Peyer's patch (tissue), 4 donors: ENCODE measurements around the gene MYMK. TPM values are rescaled to one million over a fixed set of nuclear protein-coding genes. Genes with fewer than 3 reads are reported as not detected.

ENCODE experiments used
- DNase-seq, 3 donors: peaks; one replicate each; pipeline ENCODE4 v3.0.0-alpha.2; 2017 to 2019
- H3K27ac ChIP-seq, 4 donors: fragments of 200-600 bp; sonication (generic); one replicate each; pipeline ENCODE4 v1.5.1; 2016 to 2019
- H3K27me3 ChIP-seq, 2 donors: fragments of 200-600 bp; sonication (generic); one replicate each; pipeline ENCODE4 v1.5.1; 2019
- H3K36me3 ChIP-seq, 3 donors: fragments of 200-600 bp; sonication (generic); one replicate each; pipeline ENCODE4 v1.5.1; 2016 to 2019
- H3K4me1 ChIP-seq, 4 donors: fragments of 200-600 bp; sonication (generic); one replicate each; pipeline ENCODE4 v1.5.1; 2016 to 2019
- H3K4me3 ChIP-seq, 4 donors: fragments of 200-600 bp; sonication (generic); 1 replicate in 3 of 4; 2 replicates in 1 of 4; pipeline ENCODE4 v1.5.1; 2016 to 2019; ENCODE audit warnings: mild to moderate bottlenecking in 1 of 4
- H3K9me3 ChIP-seq, 4 donors: fragments of 200-600 bp; sonication (generic); one replicate each; pipeline ENCODE4 v1.5.1; 2016 to 2019; ENCODE audit warnings: mild to moderate bottlenecking in 1 of 4
- CTCF ChIP-seq, 6 experiments: fragments of 450-650 bp in 4 of 6; fragments of 200-600 bp in 2 of 6; sonication (generic) in 1 of 6; IDR thresholded peaks; one replicate each; pipeline ENCODE4 v1.5.1; 2017 to 2019; ENCODE audit warnings: antibody characterized with exemption in 6 of 6, mild to moderate bottlenecking in 3 of 6, moderate library complexity in 1 of 6
- POLR2A ChIP-seq, 2 donors: fragments of 450-650 bp; IDR thresholded peaks; one replicate each; pipeline ENCODE4 v1.5.1; 2017; ENCODE audit warnings: antibody characterized with exemption in 2 of 2, mild to moderate bottlenecking in 2 of 2, moderate library complexity in 2 of 2
- total RNA-seq, 4 donors: library from RNA; depleted of rRNA; stranded (reverse); fragments of >200 nt; gene quantifications; one replicate each; pipeline ENCODE4 v1.1.0, GENCODE V29; 2016

The MYMK gene
- total RNA-seq, 4 donors from 2014 or later, result not detected

DNA sequence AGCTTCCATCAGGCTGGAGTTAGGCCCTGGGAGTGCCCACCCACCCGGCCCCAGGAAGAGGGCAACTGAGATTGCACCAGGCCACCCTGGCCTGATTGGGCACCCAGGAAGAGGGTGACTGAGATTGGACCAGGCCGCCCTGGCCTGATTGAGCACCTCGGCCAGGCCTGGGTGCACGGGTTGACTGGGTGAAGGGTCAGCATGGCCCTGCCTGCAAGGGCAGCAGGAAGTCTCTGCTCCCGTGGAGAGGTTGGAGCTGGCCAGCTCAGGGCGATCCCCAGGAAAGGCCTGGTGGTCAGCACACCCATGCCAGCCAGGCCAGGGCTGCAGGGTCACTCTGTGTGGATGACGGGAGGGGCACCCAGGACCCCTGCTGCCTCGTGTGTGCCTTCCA lies 21.5 kb upstream of the MYMK start:
- TF ChIP-seq CTCF (IDR thresholded peaks at IDR 0.05), result no peak
- no peak for TF ChIP-seq POLR2A (IDR thresholded peaks at IDR 0.05)
- H3K27ac ChIP-seq, result no peak overlapping the region
- DNase-seq, result no peak
- H3K4me3 ChIP-seq, result no peak overlapping the region
- H3K9me3 ChIP-seq, result no peaks in the 10 kb centered on the region
- H3K36me3 ChIP-seq, result no peaks in the 10 kb centered on the region
- H3K4me1 ChIP-seq, result no peaks in the 10 kb centered on the region
- no peaks in the 10 kb centered on the region for H3K27me3 ChIP-seq

DNA sequence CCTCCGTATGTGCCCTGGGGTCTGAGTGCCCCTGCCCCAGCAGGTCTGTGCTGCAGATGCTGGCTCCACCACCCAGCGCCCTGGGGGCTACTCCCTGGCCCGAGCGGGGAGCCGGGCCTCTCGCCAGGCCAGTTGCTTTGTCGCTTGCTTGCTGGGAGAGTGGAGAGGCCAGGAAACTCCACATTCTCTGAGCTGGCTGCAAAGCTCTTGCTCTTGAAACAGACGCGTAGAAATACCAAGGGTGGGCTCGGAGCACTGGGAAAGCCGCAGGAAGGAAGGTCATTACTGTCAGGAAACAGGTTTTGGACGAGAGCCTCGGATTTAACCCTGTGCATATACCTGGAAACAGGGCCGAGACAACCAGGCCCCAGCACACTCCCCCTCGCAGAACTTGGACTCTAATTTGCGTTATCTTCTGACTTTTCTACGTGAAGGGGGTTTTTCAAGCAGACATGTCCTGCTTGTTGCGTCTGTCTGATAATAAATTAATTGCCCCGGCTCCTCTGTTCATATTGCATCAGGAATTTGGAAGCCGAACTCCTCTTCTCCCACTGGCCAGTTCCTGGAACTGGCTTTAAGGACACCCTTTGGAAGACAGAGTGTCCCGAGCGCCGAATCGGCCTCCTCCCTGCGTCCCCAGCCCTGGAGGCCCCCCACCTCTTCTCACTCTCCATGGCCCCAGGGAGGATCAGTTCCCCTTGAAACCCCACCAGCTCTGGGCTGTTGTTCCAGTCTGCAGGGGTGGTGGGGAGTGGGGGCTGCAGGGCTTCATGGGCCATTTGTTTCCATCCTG lies 20.9 kb upstream of the MYMK start:
- no peaks in the 10 kb centered on the region for H3K36me3 ChIP-seq
- H3K27ac ChIP-seq, result peak overlapping the region in 2 of 4 donors; percentile 31 to 52
- TF ChIP-seq CTCF (IDR thresholded peaks at IDR 0.05), result no peak
- TF ChIP-seq POLR2A (IDR thresholded peaks at IDR 0.05), result no peak
- no peaks in the 10 kb centered on the region for H3K9me3 ChIP-seq
- no peak overlapping the region for H3K4me3 ChIP-seq
- H3K4me1 ChIP-seq, result no peaks in the 10 kb centered on the region
- no peak for DNase-seq
- no peaks in the 10 kb centered on the region for H3K27me3 ChIP-seq

GRCh38 chr9:133543772-133544467 lies 19.2 kb upstream of the MYMK start:
- no peak for DNase-seq
- Histone ChIP-seq H3K27ac (no peak overlapping the region), H3K27me3 (no peaks in the 10 kb centered on the region), H3K36me3 (no peaks in the 10 kb centered on the region), H3K4me3 (no peak overlapping the region), H3K4me1 (peaks cover 0 to 11% (median 0%) of the 10 kb centered on the region in 4 donors), H3K9me3 (no peaks in the 10 kb centered on the region)
- TF ChIP-seq CTCF (IDR thresholded peaks at IDR 0.05), result no peak
- no peak for TF ChIP-seq POLR2A (IDR thresholded peaks at IDR 0.05)

- H3K36me3 ChIP-seq, result no peaks in the 10 kb centered on the region
- no peaks in the 10 kb centered on the region for H3K27me3 ChIP-seq
- peaks cover 0 to 14% (median 0%) of the 10 kb centered on the region in 4 donors for H3K4me1 ChIP-seq
- H3K9me3 ChIP-seq, result no peaks in the 10 kb centered on the region
- no peak for DNase-seq
- no peak overlapping the region for H3K4me3 ChIP-seq
- H3K27ac ChIP-seq, result no peak overlapping the region
- no peak for TF ChIP-seq CTCF (IDR thresholded peaks at IDR 0.05)
- no peak for TF ChIP-seq POLR2A (IDR thresholded peaks at IDR 0.05)
Observed at GRCh38 chr9:133542002-133542401, 17.2 kb upstream of the MYMK start.

DNA sequence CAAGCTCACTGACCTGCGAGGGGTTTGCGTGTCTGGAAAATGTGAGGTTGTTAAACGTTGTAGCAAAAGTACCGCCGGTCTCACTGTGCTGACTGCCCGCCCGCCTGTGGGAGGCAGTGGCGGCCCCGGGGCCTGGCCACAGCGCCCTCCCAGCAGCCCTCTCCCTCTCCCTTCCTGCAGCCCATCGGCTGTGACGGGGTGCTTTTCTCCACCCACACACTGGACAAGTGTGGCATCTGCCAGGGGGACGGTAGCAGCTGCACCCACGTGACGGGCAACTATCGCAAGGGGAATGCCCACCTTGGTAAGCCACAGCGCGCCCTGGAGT lies 15.9 kb upstream of the MYMK start:
- no peak for DNase-seq
- no peaks in the 10 kb centered on the region for H3K36me3 ChIP-seq
- H3K27ac ChIP-seq, result no peak overlapping the region
- H3K4me1 ChIP-seq, result peaks cover 0 to 14% (median 0%) of the 10 kb centered on the region in 4 donors
- H3K27me3 ChIP-seq, result no peaks in the 10 kb centered on the region
- H3K9me3 ChIP-seq, result no peaks in the 10 kb centered on the region
- H3K4me3 ChIP-seq, result no peak overlapping the region
- TF ChIP-seq POLR2A (IDR thresholded peaks at IDR 0.05) (no peak), CTCF (IDR thresholded peaks at IDR 0.05) (no peak)
